CD4-positive, alpha-beta T cell treated with Interleukin-2 at 100 ng/mL for 4 hours (primary cell): ENCODE measurements around the gene FIP1L1.

Experiments used
- DNase-seq: peaks from one replicate; pipeline ENCODE4 v3.0.0-alpha.2; 2020; ENCODE audit warnings: low spot score

Gene FIP1L1

DNA sequence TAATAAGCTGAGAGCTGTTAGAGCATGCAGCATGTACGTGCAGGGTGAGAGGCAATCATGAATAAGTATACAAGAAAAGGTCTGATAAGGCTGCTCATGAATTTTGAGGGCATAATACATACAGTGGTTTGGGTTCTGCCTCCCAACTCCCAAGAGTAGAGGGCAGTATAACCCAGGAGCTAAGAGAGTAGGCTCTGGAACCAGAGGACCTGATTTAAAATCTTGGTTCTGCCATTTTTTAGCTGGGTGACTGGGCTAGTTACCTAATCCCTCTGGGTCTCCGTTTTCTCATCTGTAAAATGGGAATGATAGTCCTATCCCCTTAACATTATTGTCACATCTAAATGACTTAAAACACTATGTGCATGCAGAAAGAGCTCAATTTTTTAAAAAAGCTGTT lies 128.5 kb downstream of the FIP1L1 start:
- no peak for DNase-seq

DNA sequence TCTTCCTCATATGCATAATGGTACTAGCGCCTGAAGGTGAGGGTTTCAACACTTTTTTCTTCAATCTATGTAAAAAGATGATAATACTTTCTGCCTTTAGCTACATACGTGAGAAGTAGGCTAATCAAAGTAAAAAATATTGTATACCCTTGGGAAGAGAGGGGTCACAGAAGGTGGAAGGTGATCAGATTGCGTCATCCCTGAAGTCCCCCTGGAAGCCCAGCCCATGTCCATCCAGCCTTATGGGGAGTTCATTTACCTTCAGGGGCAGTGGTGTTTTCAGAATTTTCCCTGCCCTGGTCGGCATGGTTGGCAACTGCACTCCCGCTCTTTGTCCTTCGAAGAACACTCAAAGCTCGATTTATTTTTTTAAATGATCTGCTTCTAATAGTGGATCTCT lies 129.6 kb downstream of the FIP1L1 start:
- no peak for DNase-seq

DNA sequence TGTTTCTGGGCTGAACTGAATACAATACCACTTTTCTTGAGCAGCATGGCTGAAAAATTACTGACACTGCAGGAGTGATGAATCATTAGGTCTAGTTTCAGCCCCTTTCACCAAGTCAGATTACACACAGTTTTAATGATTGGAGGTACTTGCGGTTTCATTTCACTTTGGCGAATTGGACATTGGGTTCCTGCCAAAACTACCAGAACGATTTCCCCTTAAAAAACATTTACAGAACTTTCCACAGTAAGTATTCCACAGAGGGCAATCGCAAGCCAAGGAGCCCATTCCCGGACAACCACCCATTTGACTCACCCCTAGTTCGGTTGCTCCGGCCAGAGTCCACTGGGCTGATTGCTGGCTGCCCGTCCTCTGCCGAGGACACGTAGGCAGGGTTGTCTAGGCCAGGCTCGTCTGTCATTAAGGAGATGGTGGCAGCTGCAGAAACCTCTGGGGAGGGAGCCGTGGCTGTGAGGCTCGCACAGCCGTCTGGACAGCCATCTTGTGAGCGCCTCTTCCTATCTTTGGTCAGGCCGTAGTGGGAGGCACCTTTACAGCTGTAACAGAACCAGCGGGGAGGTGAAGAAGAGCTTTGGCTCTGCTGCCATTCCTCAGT lies 130.3 kb downstream of the FIP1L1 start:
- DNase-seq, result no peak

DNA sequence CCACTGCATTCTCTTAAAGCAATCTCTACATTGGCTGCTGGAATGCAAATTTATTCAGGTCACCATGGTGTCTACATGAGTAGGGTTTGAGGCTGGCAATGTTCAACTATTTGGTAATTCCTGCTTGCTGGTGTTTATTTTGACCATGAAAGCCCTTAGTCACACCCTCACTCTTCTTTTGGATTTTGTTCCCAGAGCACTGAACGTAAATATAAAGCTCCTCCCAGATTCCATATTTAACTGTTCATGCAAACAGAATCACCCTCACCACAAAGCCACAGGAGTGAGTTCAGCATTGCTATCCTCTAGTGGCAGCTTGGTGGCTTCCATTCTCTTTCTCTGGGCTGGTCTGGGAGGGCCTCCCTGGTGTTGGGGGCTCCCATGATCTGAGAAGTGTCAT lies 131.0 kb downstream of the FIP1L1 start:
- DNase-seq, result no peak

DNA sequence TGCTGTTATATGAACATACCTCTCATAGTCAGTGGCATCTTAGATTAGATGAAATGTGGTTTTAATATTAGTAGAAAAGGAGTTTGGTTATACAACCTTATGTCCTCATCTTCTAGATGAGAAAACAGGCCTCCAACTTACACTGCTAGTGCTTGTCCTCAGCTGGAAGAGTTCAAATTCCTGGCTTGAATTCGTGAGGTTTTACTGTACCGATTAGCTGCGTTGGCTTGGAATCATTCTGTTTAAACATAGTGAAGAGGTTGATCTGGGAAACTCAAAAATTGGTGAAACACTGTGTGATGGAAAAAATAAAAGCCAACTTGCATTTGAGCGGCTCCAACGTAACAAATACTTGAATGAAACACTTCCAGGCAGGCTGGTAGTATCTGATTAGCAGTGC lies 132.9 kb downstream of the FIP1L1 start:
- DNase-seq, result no peak
